Endothelial cell of hepatic sinusoid (primary cell): ENCODE data around the gene SLC38A2.

ENCODE experiments used
- in situ Hi-C: cut with HindIII; loops from 2 replicates; pipeline ENCODE4 v1.10.0; 2017; ENCODE audit warnings: low sequenced_read_pairs

Gene SLC38A2

DNA sequence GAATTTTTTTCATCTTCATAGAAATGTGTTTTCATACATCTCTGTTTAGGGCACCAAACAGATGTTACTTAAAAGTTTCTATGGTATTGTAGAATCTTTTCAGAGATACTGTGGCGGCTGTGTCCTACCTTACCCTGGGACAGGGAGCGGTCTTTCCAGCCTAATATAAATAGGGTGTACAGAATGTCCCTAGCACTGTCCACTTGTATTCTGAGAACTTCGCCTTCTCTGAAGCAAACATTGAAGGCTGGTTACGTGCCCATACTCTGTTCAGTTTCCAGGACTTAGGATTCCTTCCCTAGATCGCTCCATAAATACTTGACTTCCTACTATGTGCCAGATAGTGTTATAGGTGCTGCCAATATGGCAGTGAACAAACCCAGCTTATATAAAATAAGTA is 24.3 kb upstream of the SLC38A2 start:
- in situ Hi-C loops, result no loop called here

DNA sequence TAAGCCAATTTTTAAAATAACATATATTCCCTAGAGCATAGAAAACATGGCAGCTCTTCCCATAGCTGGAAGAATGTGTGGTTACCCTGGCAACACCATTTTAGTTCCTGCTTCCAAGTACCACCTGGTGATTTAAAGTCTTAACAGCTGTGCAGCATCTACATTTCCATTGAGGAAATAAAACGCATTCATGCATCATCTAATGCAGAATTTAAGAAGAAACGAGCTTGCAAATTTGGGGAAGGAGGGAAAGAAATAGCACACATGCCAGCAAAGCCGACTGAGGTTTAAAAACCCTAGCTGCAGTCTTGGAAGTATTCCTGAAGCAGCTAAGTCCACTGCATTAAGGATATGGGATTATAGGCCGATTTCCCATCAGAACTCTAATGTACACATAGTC is 22.8 kb upstream of the SLC38A2 start:
- in situ Hi-C loops, result no loop called here

DNA sequence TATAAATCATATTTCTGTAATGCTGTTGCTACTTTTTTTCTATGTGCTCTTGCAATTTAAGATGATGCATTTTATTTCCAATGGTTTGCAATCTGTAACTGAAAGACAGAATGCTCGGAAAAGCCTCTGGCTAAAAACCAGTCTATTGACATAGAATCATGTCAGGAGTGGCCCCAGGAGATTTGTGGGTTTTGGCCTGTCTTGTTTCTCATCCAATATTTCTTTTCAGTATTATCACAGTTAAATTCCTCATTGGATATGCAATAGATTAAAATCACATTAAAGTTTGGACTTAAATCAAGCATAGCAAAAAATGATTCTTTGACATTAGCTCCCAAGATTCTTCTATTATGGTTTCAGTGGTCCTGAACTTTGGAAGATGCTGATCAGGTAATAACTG is 19.1 kb upstream of the SLC38A2 start:
- in situ Hi-C loops, result no loop called here

DNA sequence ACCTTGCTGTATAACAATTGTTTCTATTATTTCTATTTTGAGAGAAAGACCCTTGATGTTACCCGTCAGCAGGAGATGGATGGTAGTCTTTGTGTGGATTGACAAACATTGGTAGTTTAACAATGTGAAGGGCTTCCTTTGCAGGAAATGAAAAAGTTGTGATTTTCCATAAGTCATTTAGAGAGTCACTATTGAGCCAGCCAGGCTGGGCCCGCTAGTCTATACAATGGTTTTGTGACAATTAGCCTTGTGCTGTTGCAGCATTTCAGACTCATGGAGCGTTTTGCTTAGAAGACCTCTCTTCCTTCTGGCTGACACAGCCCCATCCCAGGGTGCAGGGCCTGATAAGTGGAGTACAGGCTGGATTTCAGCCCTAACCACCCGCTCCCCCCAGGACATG is 18.3 kb upstream of the SLC38A2 start:
- in situ Hi-C loops, result no loop called here

DNA sequence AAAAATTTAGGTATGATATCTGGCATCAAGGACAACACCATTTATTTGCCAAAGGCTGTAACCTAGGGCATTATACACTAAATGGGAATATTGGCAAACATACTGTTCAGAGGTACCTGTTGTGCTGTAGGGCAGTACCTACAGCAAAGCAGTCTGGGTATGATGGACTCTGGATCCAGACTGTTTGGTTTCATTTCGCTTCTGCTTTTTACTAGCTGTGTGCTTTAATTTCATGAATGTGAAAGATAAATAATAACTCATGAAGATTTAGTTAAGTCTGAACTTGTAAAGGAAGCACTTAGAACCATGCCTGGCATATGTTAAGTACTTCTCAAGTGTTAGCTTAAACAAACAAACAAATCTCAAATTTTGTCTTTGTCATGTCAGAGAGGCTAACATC is 17.7 kb upstream of the SLC38A2 start:
- in situ Hi-C loops, result no loop called here

DNA sequence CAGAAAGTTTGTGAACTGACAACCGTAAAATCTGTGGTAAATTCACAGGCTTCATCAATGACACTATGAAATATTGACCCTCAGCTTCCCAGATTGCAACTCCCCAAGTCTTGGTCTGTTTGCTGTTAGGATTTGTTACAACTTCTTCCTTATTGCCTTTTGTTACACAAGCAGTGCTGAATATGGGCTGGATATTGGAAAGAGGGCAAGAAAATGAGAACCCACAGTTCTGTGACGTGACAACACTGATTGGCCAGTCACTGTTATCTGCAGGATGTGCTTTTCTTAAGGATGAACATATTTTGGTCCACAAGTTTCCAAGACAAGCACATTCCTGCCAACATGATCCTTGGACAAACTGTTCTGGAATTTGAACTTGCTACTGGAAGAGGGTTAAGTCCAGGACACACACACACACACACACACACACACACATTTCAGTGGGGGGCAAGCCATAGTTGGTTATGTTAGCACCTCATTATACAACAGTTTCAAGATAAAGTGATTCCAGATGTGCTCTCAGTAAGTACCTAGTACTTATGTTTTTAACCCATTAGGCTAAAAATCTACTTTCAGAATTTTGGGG is 16.6 kb upstream of the SLC38A2 start:
- in situ Hi-C loops, result no loop called here

DNA sequence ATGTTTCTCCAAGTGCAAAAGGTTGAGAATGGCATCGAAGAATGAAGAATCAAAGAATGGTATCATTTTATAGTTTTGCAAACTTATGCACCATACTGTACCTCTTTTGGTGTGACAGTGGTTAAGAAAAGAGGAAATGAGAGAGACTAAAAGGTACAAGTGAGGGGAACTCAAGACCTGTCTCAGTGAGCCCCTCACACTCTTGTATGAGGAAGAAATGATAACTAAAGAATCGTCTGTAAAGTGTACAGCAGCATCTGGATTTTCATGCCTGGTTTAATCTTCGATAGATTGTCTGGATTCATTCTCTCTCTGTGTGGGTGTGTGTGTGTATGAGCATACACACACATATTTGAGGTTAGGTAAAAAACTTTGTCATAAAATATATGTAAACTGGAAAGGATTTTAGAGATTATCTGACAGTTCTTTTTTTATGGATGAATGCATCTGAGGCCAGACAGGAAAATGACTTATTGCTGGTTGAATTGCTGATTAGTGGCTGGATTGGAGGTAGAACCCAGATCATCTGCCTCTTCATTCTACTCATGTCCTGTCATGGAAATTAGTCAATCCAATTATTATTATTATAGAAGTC is 16.0 kb upstream of the SLC38A2 start:
- in situ Hi-C loops, result no loop called here

DNA sequence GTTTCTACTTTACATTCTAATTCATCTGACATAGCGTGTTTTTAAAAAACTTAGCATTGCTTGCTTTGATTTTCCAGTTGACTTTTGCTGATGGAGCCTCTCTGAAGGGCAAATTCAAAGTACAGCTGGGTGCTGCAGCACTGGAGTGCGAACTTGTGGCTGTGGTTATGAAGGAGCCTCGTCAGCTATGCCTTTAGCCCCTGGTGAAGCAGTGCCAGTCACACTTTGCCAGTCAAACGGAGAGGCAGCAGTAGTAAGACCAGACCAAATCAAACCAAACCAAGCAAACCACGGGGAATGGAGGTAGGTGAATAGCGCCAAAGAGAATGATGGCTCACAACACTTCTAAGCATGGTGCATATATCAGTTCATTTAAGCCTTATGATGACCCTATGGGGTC is 15.1 kb upstream of the SLC38A2 start:
- in situ Hi-C loops, result no loop called here

DNA sequence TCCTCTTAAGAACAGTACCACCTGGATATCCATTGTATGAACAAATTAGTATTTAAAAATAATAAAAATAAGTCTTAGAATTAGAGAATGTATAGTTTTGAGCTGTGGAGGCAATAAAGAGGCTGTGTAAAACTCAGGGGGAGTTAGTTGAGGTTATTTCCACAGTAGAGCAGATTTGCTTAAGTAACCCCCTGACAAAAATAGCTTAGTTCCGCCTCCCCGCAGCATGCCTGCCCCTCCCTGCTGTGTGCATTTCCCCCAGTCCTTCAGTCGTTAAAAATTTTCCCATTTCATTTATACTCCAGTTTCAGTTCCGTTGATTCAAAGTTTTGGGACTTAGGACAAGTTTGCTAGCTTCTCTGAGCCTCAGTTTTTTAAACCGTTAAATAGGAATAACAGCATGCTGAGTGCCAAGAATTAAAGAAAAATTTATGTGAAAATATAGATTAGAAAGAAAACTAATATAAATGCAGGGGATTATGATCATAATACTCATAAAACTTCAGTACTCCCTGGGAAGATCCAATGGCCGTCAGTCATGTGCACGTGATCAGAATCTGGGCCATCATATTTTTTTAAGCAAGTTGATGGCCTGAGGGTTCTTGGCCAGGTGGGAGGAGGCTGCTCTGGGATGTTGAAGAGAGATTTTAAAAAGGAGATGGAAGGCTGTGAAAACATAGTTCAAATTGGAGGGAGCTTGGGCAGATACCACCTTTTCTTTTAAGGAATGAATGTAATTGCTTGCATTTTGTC is 14.5 kb upstream of the SLC38A2 start:
- in situ Hi-C loops, result no loop called here

DNA sequence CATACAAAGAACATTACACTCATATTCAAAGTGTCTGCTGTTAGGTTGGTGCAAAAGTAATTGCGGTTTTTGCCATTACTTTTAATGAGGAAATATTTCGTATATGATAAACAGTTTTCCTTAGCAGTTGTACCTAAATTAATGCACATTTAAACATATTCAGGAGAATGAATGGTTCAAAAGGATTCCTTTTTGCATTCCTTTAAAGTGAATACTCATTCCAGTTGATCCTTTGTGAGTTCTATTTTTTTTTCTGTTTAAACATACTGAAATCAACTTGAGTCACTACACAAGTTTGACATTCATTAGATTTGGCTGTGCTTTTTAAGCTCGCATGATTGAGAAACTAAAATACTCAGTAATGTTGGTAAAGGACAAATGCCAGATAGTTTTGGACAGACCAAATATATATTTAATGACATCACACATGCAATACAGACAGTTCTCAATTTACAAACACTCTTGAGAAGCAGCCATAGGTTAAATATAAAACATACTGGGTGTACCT is 13.8 kb upstream of the SLC38A2 start:
- in situ Hi-C loops, result no loop called here

DNA sequence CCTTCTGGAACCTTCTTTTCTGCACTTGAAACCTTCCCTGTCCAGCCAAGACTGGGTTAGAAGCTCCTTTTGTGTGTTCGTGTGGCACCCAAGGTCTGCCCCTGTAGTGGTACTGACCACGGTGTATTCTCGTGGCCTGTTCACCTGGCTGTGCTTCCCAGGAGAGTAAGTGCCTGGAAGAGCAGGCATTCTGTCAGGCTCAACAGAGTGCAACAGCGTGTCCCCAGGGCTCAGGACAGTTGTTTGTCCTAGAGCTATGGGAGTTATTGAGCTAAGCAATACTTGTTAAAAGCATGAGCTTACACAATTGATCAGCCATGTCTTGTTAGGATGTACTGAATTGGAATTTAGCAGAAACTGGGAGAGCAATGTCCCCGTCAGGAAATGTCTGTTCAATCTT is 12.9 kb upstream of the SLC38A2 start:
- in situ Hi-C loops, result no loop called here

DNA sequence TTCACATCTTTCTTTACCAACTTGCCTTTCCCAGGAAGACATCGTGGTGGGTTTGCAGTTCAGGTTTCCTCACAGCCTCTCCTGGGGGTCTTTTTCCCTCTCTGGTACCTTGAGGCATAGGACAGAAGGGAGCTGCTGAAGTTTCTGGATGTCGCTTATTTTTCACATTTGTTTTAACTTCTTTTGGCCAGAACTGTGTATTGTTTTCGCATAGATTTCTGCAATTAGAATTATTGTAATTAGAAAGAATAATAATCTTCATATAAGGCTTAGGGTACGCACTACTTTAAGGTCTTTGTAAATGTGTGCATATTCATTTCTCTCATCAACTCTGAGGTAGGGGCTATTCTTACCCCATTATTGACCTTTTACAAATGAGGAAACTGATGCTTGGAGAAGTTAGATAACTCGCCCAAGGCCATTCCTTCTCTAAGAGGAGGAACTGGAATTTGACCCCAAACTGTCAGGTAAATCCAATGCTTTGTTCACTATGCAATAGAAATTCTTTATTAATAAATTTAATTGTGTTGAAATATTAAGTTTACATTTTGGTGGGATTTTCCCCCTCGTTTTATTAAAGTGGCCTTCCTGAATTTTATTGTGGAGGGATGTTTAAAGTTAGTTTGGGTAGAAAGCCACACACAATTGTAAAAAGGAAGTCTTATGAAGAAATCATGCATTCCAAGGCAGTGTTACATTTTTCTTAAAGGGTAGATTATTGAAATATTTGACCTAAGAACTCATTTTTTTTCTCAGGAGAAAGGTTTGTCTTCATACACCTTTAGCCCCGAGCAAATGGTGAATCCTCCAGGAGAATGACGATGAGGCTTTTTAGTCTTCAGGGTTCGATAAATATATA is 12.1 kb upstream of the SLC38A2 start:
- in situ Hi-C loops, result no loop called here

DNA sequence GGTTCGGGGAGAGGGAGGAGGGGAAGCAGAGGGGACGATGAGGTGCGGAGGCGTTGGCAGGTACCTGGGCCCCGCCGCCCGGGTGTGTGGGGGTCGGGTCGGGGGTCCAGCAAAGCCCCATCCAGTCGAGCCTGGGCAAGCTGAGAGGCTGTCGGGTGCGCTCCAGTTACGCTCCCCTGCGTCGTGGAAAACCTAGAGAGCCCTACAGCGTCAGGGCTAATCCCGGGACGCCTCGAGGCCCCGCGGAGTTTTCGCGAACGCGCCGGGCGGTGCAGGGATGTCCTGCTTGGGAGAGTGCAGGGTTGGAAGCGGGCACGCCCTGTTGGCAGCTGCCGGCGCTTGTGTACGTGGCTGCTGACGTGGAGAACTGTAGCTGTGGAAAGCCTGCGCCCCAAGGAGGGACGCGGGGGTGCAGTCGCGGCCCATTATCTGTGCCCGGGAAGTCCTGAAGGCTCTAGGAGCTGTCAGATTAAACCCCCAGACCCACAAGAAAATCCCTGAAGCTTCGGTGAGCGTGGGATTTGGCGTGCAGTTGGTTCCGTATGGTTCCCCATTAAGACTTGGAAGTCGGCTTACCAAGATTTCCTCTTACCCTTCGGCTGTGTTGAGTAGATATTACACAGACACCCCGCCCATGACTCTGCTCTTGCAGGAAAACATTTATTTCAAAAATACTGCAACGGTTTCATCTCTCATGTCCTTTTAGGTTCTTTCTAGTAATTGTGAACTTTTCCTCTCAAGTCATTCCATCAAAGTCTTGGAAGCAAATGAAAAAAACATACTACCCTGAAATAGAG is 11.3 kb upstream of the SLC38A2 start:
- in situ Hi-C loops, result no loop called here

DNA sequence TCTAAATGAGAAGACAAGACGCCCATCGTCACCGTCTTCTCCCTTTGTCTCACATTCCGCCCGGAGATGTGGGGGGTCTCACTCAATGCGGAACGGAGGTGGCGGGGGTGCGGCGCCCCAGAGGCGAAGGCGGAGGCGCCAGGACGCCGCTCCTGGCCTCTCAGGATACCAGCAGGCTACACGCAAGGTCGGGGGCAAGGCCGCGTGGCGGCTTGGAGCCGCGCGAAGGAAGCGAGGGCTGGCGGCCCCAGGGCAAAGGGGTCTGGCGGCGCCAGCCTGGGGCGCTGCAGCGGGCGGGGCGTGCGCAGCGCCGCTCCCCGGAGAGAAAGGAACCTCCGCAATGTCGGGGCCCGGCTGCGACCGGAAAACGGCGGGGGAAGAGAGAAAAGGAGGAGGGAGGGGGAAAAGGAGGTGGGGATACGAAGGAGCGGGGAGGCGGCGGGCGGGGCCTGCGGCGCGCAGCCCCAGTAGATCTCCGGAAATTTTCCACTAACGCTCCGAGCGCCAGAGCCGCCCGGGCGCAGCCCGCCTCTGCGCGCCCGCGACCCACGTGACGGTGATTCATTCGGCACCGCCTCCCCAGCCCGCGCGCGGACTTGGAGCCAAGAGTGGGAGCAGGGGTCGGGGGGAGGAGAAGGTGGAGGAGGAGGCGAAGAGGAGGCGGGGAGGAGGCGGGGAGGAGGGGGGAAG is 10.5 kb upstream of the SLC38A2 start:
- in situ Hi-C loops, result no loop called here

DNA sequence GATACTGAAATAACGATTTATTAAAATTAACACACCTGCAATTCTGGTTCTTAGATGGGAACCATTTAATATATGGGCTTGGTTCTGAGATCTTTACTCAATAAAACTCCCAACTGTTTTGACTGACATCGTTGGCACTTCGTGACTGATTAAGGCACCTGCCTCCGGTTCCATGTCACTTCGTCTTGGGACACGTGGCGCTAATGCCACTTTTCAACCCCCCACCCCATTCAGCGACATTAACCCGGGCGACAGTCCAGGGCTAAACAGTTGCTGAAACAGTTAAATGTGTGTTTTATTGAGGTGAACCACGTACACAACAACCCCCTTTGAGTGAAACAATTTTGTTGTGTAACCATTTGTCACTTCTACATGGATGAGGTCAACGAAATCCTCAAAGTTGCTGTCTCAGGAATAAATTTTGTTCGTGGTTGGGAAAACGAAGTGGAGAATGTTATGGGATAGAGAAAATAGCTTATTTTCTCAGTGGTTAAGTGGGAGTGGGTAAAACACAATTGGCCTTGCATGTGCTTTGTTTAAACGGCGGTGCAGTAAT is 9.9 kb upstream of the SLC38A2 start:
- in situ Hi-C loops, result no loop called here

DNA sequence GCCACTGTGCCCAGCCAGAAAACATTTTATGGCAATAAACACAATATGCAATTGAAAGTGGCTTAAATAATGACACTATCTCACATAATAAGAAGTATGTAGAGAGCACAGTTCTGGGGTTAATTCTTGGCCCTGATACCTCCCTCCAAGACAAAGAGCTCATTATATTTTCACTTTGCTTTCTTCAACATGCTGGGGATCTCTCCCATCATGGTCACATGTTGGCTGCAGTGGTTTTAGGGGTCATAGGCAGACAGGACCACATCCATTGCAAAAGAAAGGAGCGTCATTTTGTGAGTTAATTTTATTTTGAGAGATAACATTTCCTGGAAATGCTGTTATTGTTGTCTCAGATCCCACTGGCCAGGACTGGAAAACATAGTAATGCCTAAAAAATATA is 8.3 kb upstream of the SLC38A2 start:
- in situ Hi-C loops, result no loop called here

DNA sequence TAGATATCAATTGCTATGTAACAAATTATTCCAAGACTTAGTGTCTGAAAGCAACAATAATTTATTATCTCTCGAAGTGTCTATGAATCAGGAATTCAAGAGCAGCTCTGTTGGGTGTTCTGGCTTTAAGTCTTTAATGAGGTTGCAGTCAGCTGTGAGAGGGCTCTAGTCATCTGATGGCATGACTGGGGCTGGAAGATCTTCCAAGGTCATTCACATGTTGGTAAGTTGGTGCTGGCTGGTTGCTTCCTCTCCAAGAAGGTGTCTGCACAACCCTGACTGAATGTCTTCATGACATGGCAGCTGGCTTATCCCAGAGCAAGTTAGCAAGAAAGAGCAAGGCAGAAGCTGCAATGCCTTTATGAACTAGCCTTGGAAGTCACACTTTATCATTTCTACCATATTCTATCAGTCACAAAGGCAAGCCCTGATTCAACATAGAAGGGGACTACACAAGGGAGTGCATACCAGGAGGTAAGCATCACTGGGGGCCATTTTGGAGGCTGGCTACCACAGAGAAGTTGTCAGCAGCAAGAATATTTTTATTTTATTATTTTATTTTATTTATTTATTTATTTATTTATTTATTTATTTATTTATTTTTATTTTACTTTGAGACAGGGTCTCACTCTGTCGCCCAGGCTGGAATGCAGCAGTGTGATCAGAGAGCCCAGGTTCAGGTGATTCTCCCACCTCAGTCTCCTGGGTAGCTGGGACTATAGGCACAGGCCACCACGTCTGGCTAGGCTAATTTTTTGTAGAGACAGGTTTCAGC is 7.6 kb upstream of the SLC38A2 start:
- in situ Hi-C loops, result no loop called here

DNA sequence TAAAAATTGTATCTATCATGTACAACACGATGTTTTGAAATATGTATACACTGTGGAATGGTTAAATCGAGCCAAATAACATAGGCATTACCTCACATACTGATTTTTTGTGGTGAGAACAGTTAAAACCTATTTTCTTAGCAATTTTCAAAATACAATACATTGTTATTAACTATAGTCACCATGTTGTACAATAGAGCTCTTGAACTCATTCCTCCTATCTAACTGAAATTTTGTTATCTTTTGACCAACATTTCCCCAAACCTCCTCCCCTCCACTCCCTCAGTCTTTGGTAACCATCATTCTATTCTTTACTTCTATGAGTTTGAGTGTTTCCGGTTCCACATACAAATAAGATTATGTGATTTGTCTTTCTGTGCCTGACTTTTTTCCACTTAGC is 6.8 kb upstream of the SLC38A2 start:
- in situ Hi-C loops, result no loop called here

DNA sequence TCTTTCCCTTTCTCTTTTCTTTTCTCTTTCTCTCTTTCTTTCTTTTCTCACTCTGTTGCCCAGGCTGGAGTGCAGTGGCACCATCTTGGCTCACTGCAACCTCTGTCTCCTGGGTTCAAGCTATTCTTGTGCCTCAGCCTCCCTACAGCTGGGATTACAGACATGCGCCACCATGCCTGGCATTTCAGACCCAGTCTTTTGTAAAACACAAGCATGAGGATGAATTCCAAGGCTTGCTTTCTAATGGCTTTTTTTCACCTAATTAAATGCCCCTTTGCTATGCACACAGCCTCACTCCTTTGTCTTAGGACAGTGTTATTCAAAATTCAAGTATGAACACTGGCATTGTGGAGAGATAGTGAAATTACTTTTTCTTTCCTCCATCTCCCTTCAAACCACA is 6.0 kb upstream of the SLC38A2 start:
- in situ Hi-C loops, result no loop called here
